IPS DF 6.9 (cell line): ENCODE measurements around the gene AHCYL2.

Experiments used
- DNase-seq: peaks from one replicate; pipeline ENCODE4 v3.0.0-alpha.2; 2013; ENCODE audit warnings: low read depth, low spot score
- H3K27ac ChIP-seq: one replicate; pipeline ENCODE4 v1.5.1; 2013; ENCODE audit warnings: low read length, control low read depth
- H3K27me3 ChIP-seq: 2 replicates; pipeline ENCODE4 v1.6.1; 2013; ENCODE audit warnings: mild to moderate bottlenecking, low read length; ENCODE audit not compliant: control insufficient read depth, insufficient read depth
- H3K36me3 ChIP-seq: 2 replicates; pipeline ENCODE4 v1.6.1; 2013; ENCODE audit warnings: low read length; ENCODE audit not compliant: control insufficient read depth, insufficient read depth
- H3K4me1 ChIP-seq: 2 replicates; pipeline ENCODE4 v1.6.1; 2013; ENCODE audit warnings: low read length; ENCODE audit not compliant: control insufficient read depth, insufficient read depth
- H3K4me3 ChIP-seq: 2 replicates; pipeline ENCODE4 v1.5.1; 2013; ENCODE audit warnings: mild to moderate bottlenecking, low read length
- H3K9me3 ChIP-seq: 2 replicates; pipeline ENCODE4 v1.6.1; 2013; ENCODE audit warnings: low read length, inconsistent platforms; ENCODE audit not compliant: control insufficient read depth, insufficient read depth
- WGBS: extraction: QIAGEN DNeasy Blood & Tissue Kit; methylation state at CpG from one replicate; pipeline ENCODE4 v1.1.7; 2013; ENCODE audit warnings: mixed read lengths, missing lambda C conversion rate; ENCODE audit not compliant: insufficient read length, insufficient coverage; 5-methylcytosine and 5-hydroxymethylcytosine counted together

AHCYL2 gene

GRCh38 chr7:129317450-129317849 lies 92.6 kb downstream of the AHCYL2 start:
- no peak overlapping the region for H3K4me3 ChIP-seq
- H3K4me1 ChIP-seq = no peaks in the 10 kb centered on the region
- no CpG with 5 or more reads among the region's 2 CpGs for WGBS
- no peak overlapping the region for H3K27ac ChIP-seq
- no peak for DNase-seq
- no peaks in the 10 kb centered on the region for H3K27me3 ChIP-seq
- H3K36me3 ChIP-seq = no peaks in the 10 kb centered on the region
- H3K9me3 ChIP-seq = no peaks in the 10 kb centered on the region

- no peak for DNase-seq
- Histone ChIP-seq H3K9me3 (no peaks in the 10 kb centered on the region), H3K36me3 (no peaks in the 10 kb centered on the region), H3K27ac (no peak overlapping the region), H3K4me1 (no peaks in the 10 kb centered on the region), H3K4me3 (no peak overlapping the region), H3K27me3 (no peaks in the 10 kb centered on the region)
- WGBS = no CpG with 5 or more reads among the region's 1 CpG
These were observed 102.2 kb downstream of the AHCYL2 start for GRCh38 chr7:129327076-129327475.

- no peaks in the 10 kb centered on the region for H3K9me3 ChIP-seq
- H3K36me3 ChIP-seq = no peaks in the 10 kb centered on the region; the same call in 1 of the 2 replicates
- 0 out of 2 replicates have a peak, but pooled peaks cover 2% of the 10 kb centered on the region for H3K27me3 ChIP-seq
- H3K4me3 ChIP-seq = no peak overlapping the region
- DNase-seq = no peak
- whole genome bisulfite sequencing = no CpG with 5 or more reads among the region's 3 CpGs
- H3K4me1 ChIP-seq = no peaks in the 10 kb centered on the region
- no peak overlapping the region for H3K27ac ChIP-seq
These were observed 107.6 kb downstream of the AHCYL2 start for GRCh38 chr7:129332254-129333035.

- WGBS = no CpG with 5 or more reads among the region's 3 CpGs
- no peak for DNase-seq
- H3K27ac ChIP-seq = no peak overlapping the region
- H3K4me1 ChIP-seq = no peaks in the 10 kb centered on the region
- H3K4me3 ChIP-seq = no peak overlapping the region
- H3K27me3 ChIP-seq = 0 out of 2 replicates have a peak, but pooled peaks cover 2% of the 10 kb centered on the region
- H3K9me3 ChIP-seq = no peaks in the 10 kb centered on the region
- H3K36me3 ChIP-seq = no peaks in the 10 kb centered on the region; the same call in 1 of the 2 replicates
These were observed 109.6 kb downstream of the AHCYL2 start for GRCh38 chr7:129334473-129334872.

- Histone ChIP-seq H3K36me3 (no peaks in the 10 kb centered on the region; the same call in 1 of the 2 replicates), H3K4me3 (no peak overlapping the region), H3K27ac (no peak overlapping the region), H3K27me3 (0 out of 2 replicates have a peak, but pooled peaks cover 2% of the 10 kb centered on the region), H3K9me3 (no peaks in the 10 kb centered on the region), H3K4me1 (peaks cover 2% of the 10 kb centered on the region; the same call in 1 of the 2 replicates)
- DNase-seq = no peak
- no CpG with 5 or more reads among the region's 2 CpGs for WGBS
These were observed 113.6 kb downstream of the AHCYL2 start for GRCh38 chr7:129338450-129338849.

- Histone ChIP-seq H3K36me3 (no peaks in the 10 kb centered on the region), H3K4me1 (peaks cover 2% of the 10 kb centered on the region; the same call in 1 of the 2 replicates), H3K4me3 (no peak overlapping the region), H3K27ac (no peak overlapping the region), H3K27me3 (no peaks in the 10 kb centered on the region), H3K9me3 (no peaks in the 10 kb centered on the region)
- no peak for DNase-seq
- WGBS = no CpG with 5 or more reads among the region's 1 CpG
These were observed 116.4 kb downstream of the AHCYL2 start for GRCh38 chr7:129341212-129341611.

GRCh38 chr7:129341816-129342806 lies 117.3 kb downstream of the AHCYL2 start:
- DNase-seq = no peak
- no CpG with 5 or more reads among the region's 3 CpGs for WGBS
- H3K27ac ChIP-seq = no peak overlapping the region
- H3K36me3 ChIP-seq = no peaks in the 10 kb centered on the region
- no peak overlapping the region for H3K4me3 ChIP-seq
- no peaks in the 10 kb centered on the region for H3K9me3 ChIP-seq
- peaks cover 2% of the 10 kb centered on the region; the same call in 1 of the 2 replicates for H3K4me1 ChIP-seq
- no peaks in the 10 kb centered on the region for H3K27me3 ChIP-seq

GRCh38 chr7:129343099-129343700 lies 118.4 kb downstream of the AHCYL2 start:
- no peaks in the 10 kb centered on the region for H3K36me3 ChIP-seq
- H3K4me3 ChIP-seq = no peak overlapping the region
- DNase-seq = no peak
- no peak overlapping the region for H3K27ac ChIP-seq
- WGBS = no CpG with 5 or more reads among the region's 3 CpGs
- no peaks in the 10 kb centered on the region for H3K27me3 ChIP-seq
- no peaks in the 10 kb centered on the region for H3K9me3 ChIP-seq
- H3K4me1 ChIP-seq = peaks cover 2% of the 10 kb centered on the region; the same call in 1 of the 2 replicates

- Histone ChIP-seq H3K9me3 (no peaks in the 10 kb centered on the region), H3K36me3 (no peaks in the 10 kb centered on the region), H3K27ac (no peak overlapping the region), H3K27me3 (no peaks in the 10 kb centered on the region), H3K4me3 (no peak overlapping the region), H3K4me1 (no peaks in the 10 kb centered on the region)
- WGBS = no CpG with 5 or more reads among the region's 2 CpGs
- DNase-seq = no peak
These were observed 122.5 kb downstream of the AHCYL2 start for GRCh38 chr7:129347330-129347729.
